ENCODE measurements around the gene DNAJC15. TPM values are rescaled to one million over a fixed set of nuclear protein-coding genes. Genes with fewer than 3 reads are reported as not detected.

The DNAJC15 gene
- polyA plus RNA-seq, 1 donor (not counting 4 experiments of a cell fraction or from before 2014, with no cell fraction given): 38.5 TPM

GRCh38 chr13:43139211-43139610 is 115.8 kb downstream of the DNAJC15 start:
- TF ChIP-seq EZH2 (IDR thresholded peaks at IDR 0.05; ENCODE audit: low read length) (no peak), CTCF (optimal IDR thresholded peaks at IDR 0.05 in 1 of 3, IDR thresholded peaks at IDR 0.05 in 1 of 3, conservative IDR thresholded peaks at IDR 0.05 in 1 of 3; ENCODE audit: extremely low read depth in 1 of 3, insufficient read depth in 2 of 3, low read length in 3 of 3) (no peak)
- Histone ChIP-seq H2AFZ (ENCODE audit: control insufficient read depth, low read length) (no peak overlapping the region), H3K36me3 (ENCODE audit: control insufficient read depth in 2 of 2, extremely low read depth in 1 of 2, insufficient read depth in 2 of 2, low read length in 2 of 2) (no peaks in the 10 kb centered on the region), H3K9me1 (ENCODE audit: control insufficient read depth, extremely low read depth, insufficient read depth, low read length) (no peaks in the 10 kb centered on the region), H3K9me3 (ENCODE audit: control insufficient read depth, low read depth, low read length) (no peaks in the 10 kb centered on the region), H3K79me2 (ENCODE audit: control insufficient read depth, insufficient read depth, low read length) (no peaks in the 10 kb centered on the region), H4K20me1 (ENCODE audit: control insufficient read depth, extremely low read depth, insufficient read depth, low read length) (no peaks in the 10 kb centered on the region), H3K4me1 (ENCODE audit: control insufficient read depth, extremely low read depth, insufficient read depth, low read length) (no peaks in the 10 kb centered on the region), H3K27me3 (ENCODE audit: control insufficient read depth, extremely low read depth, insufficient read depth, low read length) (peaks cover 3% of the 10 kb centered on the region), H3K4me2 (ENCODE audit: control insufficient read depth, extremely low read depth, insufficient read depth, low read depth, low read length) (no peak overlapping the region), H3K4me3 (ENCODE audit: control insufficient read depth in 2 of 3, extremely low read depth in 1 of 3, insufficient read depth in 2 of 3, low read depth in 1 of 3, low read length in 3 of 3) (no peak overlapping the region), H3K9ac (ENCODE audit: control insufficient read depth, extremely low read depth, insufficient read depth, low read length) (no peak overlapping the region), H3K27ac (ENCODE audit: control insufficient read depth, insufficient read depth, low read length) (no peak overlapping the region)
- FAIRE-seq (no peak), DNase-seq (ENCODE audit: low read depth, low spot score) (no peak)
- dilution Hi-C loops (cut with MboI; ENCODE audit: extremely low pct_ligation_motif_present, low sequenced_read_pairs): no loop called here

DNA sequence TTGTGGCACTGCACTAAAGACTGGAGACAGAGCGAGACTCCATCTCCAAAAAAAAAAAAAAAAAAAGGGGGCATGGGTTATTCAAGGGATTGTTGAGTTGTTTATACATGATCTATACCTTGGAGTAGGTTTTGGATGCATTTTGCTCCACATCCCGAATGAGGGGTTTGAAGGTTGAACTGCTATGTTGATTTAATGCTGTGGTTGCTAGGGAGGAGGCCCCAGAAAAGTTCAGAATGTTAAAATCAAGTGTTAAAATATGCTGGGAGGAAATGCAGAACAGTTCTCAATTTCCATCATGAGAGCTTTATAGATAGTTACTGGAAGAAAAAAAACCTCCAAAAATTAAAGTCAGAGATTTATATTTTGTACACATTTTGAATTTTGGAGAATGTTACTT is 116.5 kb downstream of the DNAJC15 start:
- Histone ChIP-seq H3K9ac (ENCODE audit: control insufficient read depth, extremely low read depth, insufficient read depth, low read length) (no peak overlapping the region), H3K4me3 (ENCODE audit: control insufficient read depth in 2 of 3, extremely low read depth in 1 of 3, insufficient read depth in 2 of 3, low read depth in 1 of 3, low read length in 3 of 3) (no peak overlapping the region), H4K20me1 (ENCODE audit: control insufficient read depth, extremely low read depth, insufficient read depth, low read length) (no peaks in the 10 kb centered on the region), H3K79me2 (ENCODE audit: control insufficient read depth, insufficient read depth, low read length) (no peaks in the 10 kb centered on the region), H3K4me2 (ENCODE audit: control insufficient read depth, extremely low read depth, insufficient read depth, low read depth, low read length) (no peak overlapping the region), H3K27me3 (ENCODE audit: control insufficient read depth, extremely low read depth, insufficient read depth, low read length) (peaks cover 3% of the 10 kb centered on the region), H3K9me3 (ENCODE audit: control insufficient read depth, low read depth, low read length) (no peaks in the 10 kb centered on the region), H3K4me1 (ENCODE audit: control insufficient read depth, extremely low read depth, insufficient read depth, low read length) (no peaks in the 10 kb centered on the region), H2AFZ (ENCODE audit: control insufficient read depth, low read length) (no peak overlapping the region), H3K27ac (ENCODE audit: control insufficient read depth, insufficient read depth, low read length) (no peak overlapping the region), H3K9me1 (ENCODE audit: control insufficient read depth, extremely low read depth, insufficient read depth, low read length) (no peaks in the 10 kb centered on the region), H3K36me3 (ENCODE audit: control insufficient read depth in 2 of 2, extremely low read depth in 1 of 2, insufficient read depth in 2 of 2, low read length in 2 of 2) (no peaks in the 10 kb centered on the region)
- no peak for DNase-seq (ENCODE audit: low read depth, low spot score)
- no peak for TF ChIP-seq CTCF (optimal IDR thresholded peaks at IDR 0.05 in 1 of 3, IDR thresholded peaks at IDR 0.05 in 1 of 3, conservative IDR thresholded peaks at IDR 0.05 in 1 of 3; ENCODE audit: extremely low read depth in 1 of 3, insufficient read depth in 2 of 3, low read length in 3 of 3)
- no peak for FAIRE-seq
- dilution Hi-C loops (cut with MboI; ENCODE audit: extremely low pct_ligation_motif_present, low sequenced_read_pairs): no loop called here

All from keratinocyte (primary cell).